RWPE1 (cell line): ENCODE results near the gene EPHB1.
A peak's percentile ranks its signal among the peaks of the same experiment; 100 is the strongest.

Source experiments
- CTCF ChIA-PET: fragments of 350-600 bp; sonication (Branson Sonifier 250); formaldehyde crosslinking; extraction: SDS; loops from one replicate; lab custom pipeline; 2021; lab: Yijun Ruan, JAX
- POLR2A ChIA-PET: fragments of 400-600 bp; formaldehyde crosslinking; extraction: SDS; loops from one replicate; lab custom pipeline; 2020; ENCODE audit warnings: antibody characterized with exemption; ENCODE audit not compliant: low non-redundant PET; lab: Yijun Ruan, JAX
- DNase-seq: peaks from one replicate; pipeline ENCODE4 v3.0.0; 2012; ENCODE audit warnings: low spot score
- H3K27ac ChIP-seq: fragments of 450-650 bp; 2 replicates; pipeline ENCODE4 v1.5.1; 2017
- TF ChIP-seq, protein P1 (sequence below): fragments of 450-650 bp; conservative IDR thresholded peaks from 2 replicates; pipeline ENCODE4 v1.5.1; 2017; ENCODE audit warnings: low read depth, mild to moderate bottlenecking

EPHB1 gene

DNA sequence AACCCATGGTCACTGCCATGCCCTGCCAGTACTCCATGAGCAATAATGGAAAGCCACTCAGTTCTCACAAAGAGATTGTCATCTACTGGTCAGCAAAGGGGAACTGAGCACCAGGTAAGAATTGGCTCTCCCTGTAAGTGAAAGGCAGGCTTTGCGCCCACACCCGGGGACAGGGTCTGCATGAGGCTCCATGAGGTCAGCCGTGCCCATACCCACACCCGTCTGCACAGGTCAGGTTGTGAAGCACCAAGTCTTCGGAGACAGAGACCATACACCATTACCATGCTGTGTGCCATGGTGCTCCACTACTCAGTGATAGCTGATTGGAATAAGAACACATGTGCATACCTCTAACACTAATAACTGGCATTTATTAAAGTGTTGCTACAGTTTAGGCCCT, 322.9 kb downstream of the EPHB1 start:
- TF ChIP-seq, protein P1, sequence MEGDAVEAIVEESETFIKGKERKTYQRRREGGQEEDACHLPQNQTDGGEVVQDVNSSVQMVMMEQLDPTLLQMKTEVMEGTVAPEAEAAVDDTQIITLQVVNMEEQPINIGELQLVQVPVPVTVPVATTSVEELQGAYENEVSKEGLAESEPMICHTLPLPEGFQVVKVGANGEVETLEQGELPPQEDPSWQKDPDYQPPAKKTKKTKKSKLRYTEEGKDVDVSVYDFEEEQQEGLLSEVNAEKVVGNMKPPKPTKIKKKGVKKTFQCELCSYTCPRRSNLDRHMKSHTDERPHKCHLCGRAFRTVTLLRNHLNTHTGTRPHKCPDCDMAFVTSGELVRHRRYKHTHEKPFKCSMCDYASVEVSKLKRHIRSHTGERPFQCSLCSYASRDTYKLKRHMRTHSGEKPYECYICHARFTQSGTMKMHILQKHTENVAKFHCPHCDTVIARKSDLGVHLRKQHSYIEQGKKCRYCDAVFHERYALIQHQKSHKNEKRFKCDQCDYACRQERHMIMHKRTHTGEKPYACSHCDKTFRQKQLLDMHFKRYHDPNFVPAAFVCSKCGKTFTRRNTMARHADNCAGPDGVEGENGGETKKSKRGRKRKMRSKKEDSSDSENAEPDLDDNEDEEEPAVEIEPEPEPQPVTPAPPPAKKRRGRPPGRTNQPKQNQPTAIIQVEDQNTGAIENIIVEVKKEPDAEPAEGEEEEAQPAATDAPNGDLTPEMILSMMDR = no peak
- CTCF ChIA-PET = no interaction called here
- H3K27ac ChIP-seq = no peak overlapping the region
- no peak for DNase-seq
- POLR2A ChIA-PET = no interaction called here

DNA sequence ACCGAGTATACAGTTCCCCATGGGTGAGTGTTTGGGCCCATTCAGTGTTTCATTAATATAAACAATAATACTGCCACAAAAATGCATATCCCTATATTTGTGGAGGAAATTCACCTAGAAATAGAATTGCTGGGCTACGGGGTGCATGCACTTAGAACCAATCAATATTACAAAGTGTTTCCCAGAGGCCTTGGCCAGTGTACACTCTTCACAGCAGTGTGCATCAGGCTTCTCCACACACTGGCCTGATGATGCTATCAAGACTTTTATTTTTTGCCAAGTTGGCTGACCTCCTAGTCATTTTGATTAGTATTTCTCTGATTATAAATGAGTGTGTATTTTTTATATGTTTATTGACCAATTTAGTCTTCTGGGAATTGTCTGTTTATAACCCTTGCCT, 323.7 kb downstream of the EPHB1 start:
- DNase-seq = no peak
- TF ChIP-seq, protein P1 = no peak
- H3K27ac ChIP-seq = no peak overlapping the region
- ChIA-PET POLR2A (no interaction called here), CTCF (interaction anchor here (0.7 kb wide), 1 partner anchor 49 kb away, joined by 5 read pairs; no protein-coding TSS in a partner anchor)

DNA sequence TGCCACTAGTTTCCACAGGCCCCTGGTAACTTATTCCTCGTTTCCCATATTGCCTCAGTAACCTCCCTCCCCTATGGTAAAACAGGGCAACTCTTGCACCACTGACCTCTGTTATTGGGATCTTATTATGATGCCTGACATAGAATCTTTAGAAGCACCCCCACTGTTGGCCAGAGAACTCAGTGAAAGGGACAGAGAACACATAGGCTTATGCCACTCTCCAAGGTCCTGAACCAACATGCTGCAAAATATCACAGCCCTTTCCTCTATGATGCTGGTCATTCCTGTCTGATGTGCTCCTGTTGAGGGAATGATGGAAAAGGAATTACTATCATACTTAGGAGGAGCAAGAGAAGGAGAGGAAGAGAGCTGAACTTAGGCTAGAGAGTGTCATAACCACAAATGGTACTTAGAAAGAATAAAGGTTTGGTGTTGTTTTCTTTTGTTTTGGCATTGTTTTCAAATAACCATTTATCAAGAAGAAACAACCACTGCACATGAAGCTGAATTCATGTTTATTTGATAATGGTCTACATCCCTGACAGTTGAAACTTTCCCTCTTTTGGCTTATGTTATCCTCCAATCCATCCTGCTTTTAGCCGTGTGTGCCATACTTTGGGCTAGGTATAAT, 330.2 kb downstream of the EPHB1 start:
- TF ChIP-seq, protein P1 = no peak
- POLR2A ChIA-PET = no interaction called here
- CTCF ChIA-PET = no interaction called here
- no peak overlapping the region for H3K27ac ChIP-seq
- peak; percentile 20 for DNase-seq

DNA sequence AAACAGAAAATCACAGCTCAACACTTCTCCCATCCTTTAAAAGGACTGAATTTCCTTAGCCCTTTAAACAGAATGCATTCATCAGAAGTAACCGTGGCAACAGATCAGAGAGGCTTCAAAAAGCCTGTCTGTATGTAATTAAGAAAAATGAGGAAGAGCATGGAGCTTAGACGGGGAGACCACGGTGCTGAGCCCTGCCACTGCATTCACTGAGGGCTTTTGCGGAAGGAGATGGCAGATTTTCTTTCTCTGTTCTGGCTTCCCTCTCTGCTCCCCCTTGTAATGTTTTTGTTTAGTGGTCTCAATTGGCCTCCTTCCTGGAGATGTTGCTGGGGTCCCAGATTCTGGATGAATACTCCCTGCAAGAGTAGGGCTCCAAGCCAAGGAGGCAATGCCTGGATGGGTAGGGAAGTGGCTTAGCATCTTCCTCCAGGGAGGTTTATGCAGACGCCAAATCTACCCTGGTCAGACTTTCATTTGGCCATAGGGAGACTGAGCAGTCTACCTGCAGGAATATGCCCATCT, 332.9 kb downstream of the EPHB1 start:
- ChIA-PET POLR2A (no interaction called here), CTCF (no interaction called here)
- TF ChIP-seq, protein P1 = no peak
- no peak overlapping the region for H3K27ac ChIP-seq
- no peak for DNase-seq

DNA sequence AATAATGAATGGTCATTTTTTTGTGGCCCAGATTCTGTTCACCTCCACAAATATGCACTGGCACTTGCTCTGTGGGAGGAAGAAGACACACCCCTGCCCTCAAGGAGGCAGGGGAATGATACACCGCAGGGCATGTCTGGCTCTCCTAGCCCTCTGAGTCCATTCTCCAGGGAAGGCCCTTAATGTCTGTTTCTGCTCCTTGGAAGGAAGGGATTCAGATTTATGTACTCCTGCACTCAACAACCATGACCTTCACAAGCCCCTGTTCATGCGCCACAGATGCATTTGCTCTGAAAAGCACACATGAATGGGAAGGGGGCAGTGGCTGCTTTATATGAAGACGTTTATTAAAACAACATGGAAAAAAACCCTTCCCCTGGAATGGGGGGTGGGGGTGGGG, 333.8 kb downstream of the EPHB1 start:
- TF ChIP-seq, protein P1 = no peak
- no peak for DNase-seq
- ChIA-PET POLR2A (no interaction called here), CTCF (no interaction called here)
- H3K27ac ChIP-seq = no peak overlapping the region

DNA sequence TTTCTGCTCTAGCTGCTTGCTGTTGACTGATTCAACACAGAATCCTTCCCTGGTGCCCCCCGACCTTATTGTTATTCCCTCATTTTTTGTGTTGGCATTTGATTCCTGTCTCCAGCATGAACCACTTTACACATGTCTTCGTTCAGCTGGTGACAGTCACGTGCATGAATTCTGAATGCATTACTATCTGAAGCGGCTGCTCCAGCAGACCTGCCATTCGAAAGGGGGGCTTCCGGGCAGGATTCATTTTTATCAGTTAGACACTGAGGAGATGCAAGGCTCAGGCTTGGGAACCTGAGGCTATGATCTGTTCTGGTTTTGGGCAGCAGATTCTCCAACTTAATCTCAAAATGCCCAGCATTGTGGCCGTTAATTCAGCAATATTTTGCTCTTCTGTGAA, 336.2 kb downstream of the EPHB1 start:
- no peak overlapping the region for H3K27ac ChIP-seq
- ChIA-PET POLR2A (no interaction called here), CTCF (no interaction called here)
- TF ChIP-seq, protein P1 = no peak
- DNase-seq = no peak
